GM23338 (cell line): ENCODE measurements around the gene EVX1. TPM values are rescaled to one million over a fixed set of nuclear protein-coding genes. Genes with fewer than 3 reads are reported as not detected.

ENCODE experiments used
- ATAC-seq: fragments of 200-7000 bp; cut with Tn5 transposase; 3 replicates; pipeline ENCODE4 v1.9.1; 2020
- DNase-seq: peaks from one replicate; pipeline ENCODE4 v3.0.0-alpha.2; 2015; ENCODE audit warnings: low spot score
- H2AFZ ChIP-seq: fragments of 200-600 bp; sonication (generic); 2 replicates; pipeline ENCODE4 v1.8.0; 2016; ENCODE audit warnings: antibody characterized with exemption, mild to moderate bottlenecking, moderate library complexity
- H3F3A ChIP-seq: fragments of 200-600 bp; sonication (generic); replicated peaks from 2 replicates; pipeline ENCODE4 v1.8.0; 2017; ENCODE audit warnings: antibody characterized with exemption, mixed run types, low read depth
- H3K27ac ChIP-seq: fragments of 200-600 bp; sonication (generic); 2 replicates; pipeline ENCODE4 v1.6.1; 2016; ENCODE audit warnings: low read depth
- H3K27me3 ChIP-seq: fragments of 200-600 bp; sonication (generic); 2 replicates; pipeline ENCODE4 v1.8.0; 2016; ENCODE audit warnings: mild to moderate bottlenecking, mixed run types, moderate library complexity; ENCODE audit not compliant: insufficient read depth
- H3K36me3 ChIP-seq: fragments of 200-600 bp; sonication (generic); 2 replicates; pipeline ENCODE4 v1.8.0; 2016; ENCODE audit warnings: mild to moderate bottlenecking; ENCODE audit not compliant: insufficient read depth
- H3K4me1 ChIP-seq: fragments of 200-600 bp; sonication (generic); 2 replicates; pipeline ENCODE4 v1.8.0; 2016; ENCODE audit warnings: mild to moderate bottlenecking, moderate library complexity; ENCODE audit not compliant: insufficient read depth
- H3K4me2 ChIP-seq: fragments of 200-600 bp; sonication (generic); 2 replicates; pipeline ENCODE4 v1.7.1; 2017; ENCODE audit warnings: mixed run types
- H3K4me3 ChIP-seq: fragments of 200-600 bp; sonication (generic); 2 replicates; pipeline ENCODE4 v1.6.1; 2016; ENCODE audit warnings: mixed run types
- H3K79me2 ChIP-seq: fragments of 200-600 bp; sonication (generic); replicated peaks from 2 replicates; pipeline ENCODE4 v1.8.0; 2017; ENCODE audit warnings: mild to moderate bottlenecking; ENCODE audit not compliant: insufficient read depth
- H3K9me2 ChIP-seq: fragments of 200-600 bp; sonication (generic); 2 replicates; pipeline ENCODE4 v1.8.0; 2017; ENCODE audit not compliant: insufficient read depth
- H4K20me1 ChIP-seq: fragments of 200-600 bp; sonication (generic); replicated peaks from 2 replicates; pipeline ENCODE4 v1.8.0; 2017; ENCODE audit warnings: mild to moderate bottlenecking; ENCODE audit not compliant: insufficient read depth
- H3K27ac Mint-ChIP-seq: 2 replicates; pipeline ENCODE4 v1.8.0; 2020; ENCODE audit warnings: inconsistent platforms, mild to moderate bottlenecking, moderate library complexity, mixed read lengths
- H3K27me3 Mint-ChIP-seq: 3 replicates; pipeline ENCODE4 v1.8.0; 2022; ENCODE audit warnings: low read depth, mild to moderate bottlenecking, moderate library complexity, mixed read lengths, inconsistent platforms; ENCODE audit not compliant: insufficient read depth, poor library complexity
- H3K36me3 Mint-ChIP-seq: 3 replicates; pipeline ENCODE4 v1.8.0; 2021; ENCODE audit warnings: low read depth, mild to moderate bottlenecking, inconsistent platforms, moderate library complexity, mixed read lengths
- H3K4me1 Mint-ChIP-seq: 3 replicates; pipeline ENCODE4 v1.8.0; 2020; ENCODE audit warnings: mild to moderate bottlenecking, inconsistent platforms, mixed read lengths
- H3K4me3 Mint-ChIP-seq: 3 replicates; pipeline ENCODE4 v1.8.0; 2021; ENCODE audit warnings: moderate library complexity, mild to moderate bottlenecking, inconsistent platforms, mixed read lengths
- H3K9me3 Mint-ChIP-seq: 3 replicates; pipeline ENCODE4 v1.8.0; 2020; ENCODE audit warnings: moderate library complexity, mild to moderate bottlenecking, inconsistent platforms, mixed read lengths
- CREB1 ChIP-seq: fragments of 250-450 bp; sonication (Bioruptor Pico); IDR thresholded peaks from 2 replicates; pipeline ENCODE4 v1.5.0; 2020; ENCODE audit warnings: low read depth, mild to moderate bottlenecking, moderate library complexity
- CTCF ChIP-seq, 2 experiments: fragments of 200-600 bp in 1 of 2; sonication (generic) in 1 of 2; conservative IDR thresholded peaks; 2 replicates each; pipeline versions ENCODE4 v1.5.1 to v1.6.1; 2016 to 2017; ENCODE audit warnings: antibody characterized with exemption in 2 of 2, low read depth in 2 of 2, mild to moderate bottlenecking in 2 of 2, moderate library complexity in 1 of 2
- EZH2 ChIP-seq: fragments of 200-600 bp; sonication (generic); IDR thresholded peaks from one replicate; pipeline ENCODE4 v1.8.0; 2017; ENCODE audit warnings: antibody characterized with exemption, mild to moderate bottlenecking, low read depth; ENCODE audit not compliant: unreplicated experiment
- POLR2AphosphoS5 ChIP-seq: IDR thresholded peaks from 2 replicates; pipeline ENCODE4 v1.6.1; 2016; ENCODE audit warnings: antibody characterized with exemption, low read depth
- STAT1 ChIP-seq: IDR thresholded peaks from one replicate; pipeline ENCODE4 v1.6.1; 2016; ENCODE audit warnings: antibody characterized with exemption; ENCODE audit not compliant: unreplicated experiment
- ZNF114 ChIP-seq: fragments of 250-450 bp; sonication (Bioruptor Pico); IDR thresholded peaks from 2 replicates; pipeline ENCODE4 v1.5.0; 2020; ENCODE audit warnings: mild to moderate bottlenecking, moderate library complexity
- polyA plus RNA-seq: library from polyadenylated mRNA; unstranded; fragments of >200 nt; fragmentation: Nextera tagmentation; extraction: Ambion mirVana; gene quantifications from 2 replicates; pipeline ENCODE4 v1.2.1, GENCODE V29; 2016
- total RNA-seq: library from RNA; depleted of rRNA; stranded (reverse); fragments of >200 nt; shearing (Covaris generic); gene quantifications from 2 replicates; pipeline ENCODE4 v1.2.3, GENCODE V29; 2014
- TF ChIP-seq, protein P1 (sequence below): IDR thresholded peaks from one replicate; pipeline ENCODE4 v1.6.1; 2018; ENCODE audit warnings: antibody characterized with exemption; ENCODE audit not compliant: unreplicated experiment
- TF ChIP-seq, protein P2 (sequence below): IDR thresholded peaks from 2 replicates; pipeline ENCODE4 v1.6.1; 2016; ENCODE audit warnings: antibody characterized with exemption

The EVX1 gene
- total and polyA plus RNA-seq, 2 experiments from 2014 or later = not detected

- H3K4me1 Mint-ChIP-seq = no peaks in the 10 kb centered on the region
Measured at GRCh38 chr7:27283558-27283957, 41.0 kb downstream of the EVX1 start.

DNA sequence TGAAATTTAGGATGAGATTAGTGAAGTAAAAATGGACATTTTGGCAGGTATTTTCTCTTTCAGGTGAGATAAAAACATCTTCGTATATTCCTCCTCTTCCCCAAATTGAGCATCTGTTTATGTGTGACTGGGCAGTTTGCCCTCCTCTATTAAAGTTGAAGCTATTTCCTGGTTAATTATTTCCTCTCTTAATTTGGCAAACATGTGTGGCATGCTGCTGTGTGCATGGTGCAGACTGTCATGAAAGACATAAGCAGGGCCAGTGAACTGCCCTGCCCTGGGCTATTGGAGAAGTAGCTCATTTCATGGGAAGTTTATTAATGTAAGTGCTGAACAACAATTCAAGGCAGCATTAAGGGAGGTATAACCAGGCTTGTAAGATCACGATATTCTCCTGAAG is 52.6 kb downstream of the EVX1 start:
- Histone ChIP-seq H3F3A (no peaks in the 10 kb centered on the region), H3K4me2 (no peak overlapping the region), H3K36me3 (no peaks in the 10 kb centered on the region), H3K4me1 (no peaks in the 10 kb centered on the region), H3K4me3 (no peak overlapping the region), H3K27me3 (no peaks in the 10 kb centered on the region), H3K79me2 (no peaks in the 10 kb centered on the region), H3K9me2 (0 out of 2 replicates have a peak, but pooled peaks cover under 1% of the 10 kb centered on the region), H2AFZ (no peak overlapping the region), H3K27ac (no peak overlapping the region), H4K20me1 (no peaks in the 10 kb centered on the region)
- no peak for DNase-seq
- no peak for ATAC-seq
- Mint-ChIP-seq H3K27me3 (peaks cover 3% of the 10 kb centered on the region), H3K4me1 (peaks cover 1% of the 10 kb centered on the region; the same call in 1 of the 3 replicates), H3K4me3 (no peak overlapping the region), H3K9me3 (no peaks in the 10 kb centered on the region), H3K27ac (no peak overlapping the region), H3K36me3 (no peaks in the 10 kb centered on the region)
- TF ChIP-seq CREB1 (CRISPR knock-in tag) = no peak
- no peak for TF ChIP-seq ZNF114 (CRISPR knock-in tag)
- no peak for TF ChIP-seq EZH2
- TF ChIP-seq, protein P1, sequence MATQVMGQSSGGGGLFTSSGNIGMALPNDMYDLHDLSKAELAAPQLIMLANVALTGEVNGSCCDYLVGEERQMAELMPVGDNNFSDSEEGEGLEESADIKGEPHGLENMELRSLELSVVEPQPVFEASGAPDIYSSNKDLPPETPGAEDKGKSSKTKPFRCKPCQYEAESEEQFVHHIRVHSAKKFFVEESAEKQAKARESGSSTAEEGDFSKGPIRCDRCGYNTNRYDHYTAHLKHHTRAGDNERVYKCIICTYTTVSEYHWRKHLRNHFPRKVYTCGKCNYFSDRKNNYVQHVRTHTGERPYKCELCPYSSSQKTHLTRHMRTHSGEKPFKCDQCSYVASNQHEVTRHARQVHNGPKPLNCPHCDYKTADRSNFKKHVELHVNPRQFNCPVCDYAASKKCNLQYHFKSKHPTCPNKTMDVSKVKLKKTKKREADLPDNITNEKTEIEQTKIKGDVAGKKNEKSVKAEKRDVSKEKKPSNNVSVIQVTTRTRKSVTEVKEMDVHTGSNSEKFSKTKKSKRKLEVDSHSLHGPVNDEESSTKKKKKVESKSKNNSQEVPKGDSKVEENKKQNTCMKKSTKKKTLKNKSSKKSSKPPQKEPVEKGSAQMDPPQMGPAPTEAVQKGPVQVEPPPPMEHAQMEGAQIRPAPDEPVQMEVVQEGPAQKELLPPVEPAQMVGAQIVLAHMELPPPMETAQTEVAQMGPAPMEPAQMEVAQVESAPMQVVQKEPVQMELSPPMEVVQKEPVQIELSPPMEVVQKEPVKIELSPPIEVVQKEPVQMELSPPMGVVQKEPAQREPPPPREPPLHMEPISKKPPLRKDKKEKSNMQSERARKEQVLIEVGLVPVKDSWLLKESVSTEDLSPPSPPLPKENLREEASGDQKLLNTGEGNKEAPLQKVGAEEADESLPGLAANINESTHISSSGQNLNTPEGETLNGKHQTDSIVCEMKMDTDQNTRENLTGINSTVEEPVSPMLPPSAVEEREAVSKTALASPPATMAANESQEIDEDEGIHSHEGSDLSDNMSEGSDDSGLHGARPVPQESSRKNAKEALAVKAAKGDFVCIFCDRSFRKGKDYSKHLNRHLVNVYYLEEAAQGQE = no peak
- TF ChIP-seq, protein P2, sequence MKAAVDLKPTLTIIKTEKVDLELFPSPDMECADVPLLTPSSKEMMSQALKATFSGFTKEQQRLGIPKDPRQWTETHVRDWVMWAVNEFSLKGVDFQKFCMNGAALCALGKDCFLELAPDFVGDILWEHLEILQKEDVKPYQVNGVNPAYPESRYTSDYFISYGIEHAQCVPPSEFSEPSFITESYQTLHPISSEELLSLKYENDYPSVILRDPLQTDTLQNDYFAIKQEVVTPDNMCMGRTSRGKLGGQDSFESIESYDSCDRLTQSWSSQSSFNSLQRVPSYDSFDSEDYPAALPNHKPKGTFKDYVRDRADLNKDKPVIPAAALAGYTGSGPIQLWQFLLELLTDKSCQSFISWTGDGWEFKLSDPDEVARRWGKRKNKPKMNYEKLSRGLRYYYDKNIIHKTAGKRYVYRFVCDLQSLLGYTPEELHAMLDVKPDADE = no peak

More at GRCh38 chr7:27283558-27283957, 41.0 kb downstream of the EVX1 start:
- Histone ChIP-seq H3K36me3 (no peaks in the 10 kb centered on the region), H3K4me3 (no peak overlapping the region), H3K27me3 (no peaks in the 10 kb centered on the region), H3K4me2 (no peak overlapping the region), H3K27ac (no peak overlapping the region), H3K4me1 (no peaks in the 10 kb centered on the region), H4K20me1 (no peaks in the 10 kb centered on the region), H3K9me2 (no peaks in the 10 kb centered on the region), H3F3A (no peaks in the 10 kb centered on the region), H3K79me2 (no peaks in the 10 kb centered on the region), H2AFZ (no peak overlapping the region)
- H3K9me3 Mint-ChIP-seq = peaks cover 2% of the 10 kb centered on the region; the same call in 2 of the 3 replicates
- H3K27ac Mint-ChIP-seq = no peak overlapping the region
- H3K36me3 Mint-ChIP-seq = no peaks in the 10 kb centered on the region
- no peaks in the 10 kb centered on the region for H3K27me3 Mint-ChIP-seq
- ATAC-seq (no peak), DNase-seq (no peak)
- H3K4me3 Mint-ChIP-seq = no peak overlapping the region
- TF ChIP-seq ZNF114 (CRISPR knock-in tag) = no peak
- TF ChIP-seq STAT1 = no peak
- TF ChIP-seq POLR2AphosphoS5 = no peak
- TF ChIP-seq CTCF (conservative IDR thresholded peaks at IDR 0.05; ENCODE audit: low read depth in 2 of 2) = no peak
- TF ChIP-seq, protein P2 = no peak
